Measurements from ENCODE around the gene UHRF2. TPM values are rescaled to one million over a fixed set of nuclear protein-coding genes. Genes with fewer than 3 reads are reported as not detected.

The UHRF2 gene
- polyA plus RNA-seq, 1 of the 3 experiments (the other 2 are of a cell fraction): 24.1 TPM

DNA sequence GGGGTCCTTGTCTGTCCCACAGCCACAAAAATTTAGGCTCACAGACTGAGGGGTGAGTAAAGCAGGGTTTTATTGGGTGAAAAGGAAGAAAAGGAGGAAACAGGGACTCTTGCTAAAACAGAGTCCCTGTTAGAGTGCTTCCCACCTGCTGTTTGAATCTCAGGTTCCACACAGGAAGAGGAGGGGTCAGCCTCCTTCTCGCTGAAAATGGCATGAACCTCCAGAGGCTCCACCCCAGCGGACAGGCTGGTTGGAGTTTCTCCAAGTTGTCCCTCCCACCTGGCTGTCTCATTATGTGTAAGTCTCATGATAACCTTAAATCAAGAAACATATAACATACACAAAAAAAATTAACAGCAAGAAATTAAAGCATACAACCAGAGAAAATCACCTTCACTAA, 28.3 kb upstream of the UHRF2 start:
- Histone ChIP-seq H3K36me3 (replicated peaks in 1 of 2; ENCODE audit: control insufficient read depth in 1 of 2, insufficient read depth in 2 of 2, low read length in 1 of 2) (no peaks in the 10 kb centered on the region), H3K27me3 (ENCODE audit: insufficient read depth) (no peaks in the 10 kb centered on the region), H4K20me1 (ENCODE audit: insufficient read depth) (no peaks in the 10 kb centered on the region), H2AFZ (ENCODE audit: low read depth) (no peak overlapping the region), H3K4me3 (ENCODE audit: low read depth in 2 of 2, low read length in 1 of 2) (no peak overlapping the region), H3K9me3 (no peaks in the 10 kb centered on the region), H3F3A (replicated peaks; ENCODE audit: insufficient read depth) (no peaks in the 10 kb centered on the region), H3K27ac (ENCODE audit: low read depth in 2 of 2, low read length in 1 of 2) (no peak overlapping the region), H3K79me2 (ENCODE audit: insufficient read depth) (no peaks in the 10 kb centered on the region), H3K9me2 (no peaks in the 10 kb centered on the region), H3K9ac (no peak overlapping the region), H3K4me1 (ENCODE audit: control insufficient read depth in 1 of 2, insufficient read depth in 2 of 2, low read depth in 1 of 2, low read length in 1 of 2) (peaks cover 0 to 13% of the 10 kb centered on the region in 2 experiments; a peak in 1 of 4 replicates), H3K4me2 (no peak overlapping the region)
- no peak for TF ChIP-seq SIN3A (IDR thresholded peaks at IDR 0.05; ENCODE audit: borderline replicate concordance, low read depth, low read length)
- no peak for TF ChIP-seq FOXM1 (IDR thresholded peaks at IDR 0.05; ENCODE audit: low read depth)
- no peak for TF ChIP-seq GABPA (IDR thresholded peaks at IDR 0.05; ENCODE audit: low read depth)
- no peak for TF ChIP-seq SMC3 (IDR thresholded peaks at IDR 0.05; ENCODE audit: low read depth, low read length)
- no peak for TF ChIP-seq RXRA (IDR thresholded peaks at IDR 0.05; ENCODE audit: borderline replicate concordance, low read depth)
- TF ChIP-seq EP300 (IDR thresholded peaks at IDR 0.05; ENCODE audit: borderline replicate concordance in 1 of 2, low read depth in 1 of 2, low read length in 1 of 2): no peak
- TF ChIP-seq RFX5 (IDR thresholded peaks at IDR 0.05; ENCODE audit: low read length): no peak
- no peak for TF ChIP-seq TCF12 (IDR thresholded peaks at IDR 0.05)
- TF ChIP-seq, protein P1, sequence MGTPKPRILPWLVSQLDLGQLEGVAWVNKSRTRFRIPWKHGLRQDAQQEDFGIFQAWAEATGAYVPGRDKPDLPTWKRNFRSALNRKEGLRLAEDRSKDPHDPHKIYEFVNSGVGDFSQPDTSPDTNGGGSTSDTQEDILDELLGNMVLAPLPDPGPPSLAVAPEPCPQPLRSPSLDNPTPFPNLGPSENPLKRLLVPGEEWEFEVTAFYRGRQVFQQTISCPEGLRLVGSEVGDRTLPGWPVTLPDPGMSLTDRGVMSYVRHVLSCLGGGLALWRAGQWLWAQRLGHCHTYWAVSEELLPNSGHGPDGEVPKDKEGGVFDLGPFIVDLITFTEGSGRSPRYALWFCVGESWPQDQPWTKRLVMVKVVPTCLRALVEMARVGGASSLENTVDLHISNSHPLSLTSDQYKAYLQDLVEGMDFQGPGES (IDR thresholded peaks at IDR 0.05; ENCODE audit: low read depth, low read length): no peak
- TF ChIP-seq, protein P2, sequence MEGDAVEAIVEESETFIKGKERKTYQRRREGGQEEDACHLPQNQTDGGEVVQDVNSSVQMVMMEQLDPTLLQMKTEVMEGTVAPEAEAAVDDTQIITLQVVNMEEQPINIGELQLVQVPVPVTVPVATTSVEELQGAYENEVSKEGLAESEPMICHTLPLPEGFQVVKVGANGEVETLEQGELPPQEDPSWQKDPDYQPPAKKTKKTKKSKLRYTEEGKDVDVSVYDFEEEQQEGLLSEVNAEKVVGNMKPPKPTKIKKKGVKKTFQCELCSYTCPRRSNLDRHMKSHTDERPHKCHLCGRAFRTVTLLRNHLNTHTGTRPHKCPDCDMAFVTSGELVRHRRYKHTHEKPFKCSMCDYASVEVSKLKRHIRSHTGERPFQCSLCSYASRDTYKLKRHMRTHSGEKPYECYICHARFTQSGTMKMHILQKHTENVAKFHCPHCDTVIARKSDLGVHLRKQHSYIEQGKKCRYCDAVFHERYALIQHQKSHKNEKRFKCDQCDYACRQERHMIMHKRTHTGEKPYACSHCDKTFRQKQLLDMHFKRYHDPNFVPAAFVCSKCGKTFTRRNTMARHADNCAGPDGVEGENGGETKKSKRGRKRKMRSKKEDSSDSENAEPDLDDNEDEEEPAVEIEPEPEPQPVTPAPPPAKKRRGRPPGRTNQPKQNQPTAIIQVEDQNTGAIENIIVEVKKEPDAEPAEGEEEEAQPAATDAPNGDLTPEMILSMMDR (IDR thresholded peaks at IDR 0.05): no peak
- TF ChIP-seq, protein P3, sequence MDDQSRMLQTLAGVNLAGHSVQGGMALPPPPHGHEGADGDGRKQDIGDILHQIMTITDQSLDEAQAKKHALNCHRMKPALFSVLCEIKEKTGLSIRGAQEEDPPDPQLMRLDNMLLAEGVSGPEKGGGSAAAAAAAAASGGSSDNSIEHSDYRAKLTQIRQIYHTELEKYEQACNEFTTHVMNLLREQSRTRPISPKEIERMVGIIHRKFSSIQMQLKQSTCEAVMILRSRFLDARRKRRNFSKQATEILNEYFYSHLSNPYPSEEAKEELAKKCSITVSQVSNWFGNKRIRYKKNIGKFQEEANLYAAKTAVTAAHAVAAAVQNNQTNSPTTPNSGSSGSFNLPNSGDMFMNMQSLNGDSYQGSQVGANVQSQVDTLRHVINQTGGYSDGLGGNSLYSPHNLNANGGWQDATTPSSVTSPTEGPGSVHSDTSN (IDR thresholded peaks at IDR 0.05): no peak
- no peak for TF ChIP-seq EZH2phosphoT487 (IDR thresholded peaks at IDR 0.05; ENCODE audit: borderline replicate concordance, low read depth)
- TF ChIP-seq FOXJ3 (CRISPR knock-in tag; IDR thresholded peaks at IDR 0.05): no peak
- no peak for TF ChIP-seq ELF1 (IDR thresholded peaks at IDR 0.05)
- no peak for TF ChIP-seq RAD21 (IDR thresholded peaks at IDR 0.05; ENCODE audit: low read length)
- no peak for TF ChIP-seq RCOR1 (IDR thresholded peaks at IDR 0.05; ENCODE audit: low read length)
- no peak for TF ChIP-seq POLR2AphosphoS5 (IDR thresholded peaks at IDR 0.05; ENCODE audit: low read depth, low read length)
- ChIA-PET CTCF (no interaction called here), POLR2A (no interaction called here)
- WGBS (ENCODE audit: low lambda C conversion rate): 47% methylated on average over 2 of the region's 2 CpGs
- no peak for DNase-seq

All from SK-N-SH (cell line).